ENCODE results near the gene EFEMP1. TPM values are rescaled to one million over a fixed set of nuclear protein-coding genes. Genes with fewer than 3 reads are reported as not detected.

Gene EFEMP1
- total and polyA plus RNA-seq, 10 of the 15 experiments (the other 5 are each of a cell fraction or from before 2014, with no cell fraction given): 0.27 to 1.2 (median 0.35) TPM; not detected in 6

DNA sequence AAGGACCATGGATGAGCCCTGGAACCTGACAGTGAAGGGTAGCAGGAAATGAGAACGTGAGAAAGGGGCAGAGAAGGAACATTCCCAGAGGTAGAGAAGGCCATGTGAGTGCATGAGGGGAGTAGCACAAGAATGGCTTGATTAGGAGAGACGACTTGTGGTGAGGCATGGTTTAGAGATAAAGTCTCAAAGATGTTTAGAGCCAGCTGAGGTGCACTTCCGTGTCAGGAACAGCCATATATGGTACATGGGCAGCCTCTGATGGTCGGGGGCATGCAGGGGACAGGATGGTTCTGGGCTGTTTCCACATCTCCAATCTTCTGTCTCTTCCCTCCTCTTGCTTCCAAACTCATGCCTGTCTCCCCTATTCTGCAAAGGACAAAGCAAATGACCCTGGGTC is 28.8 kb upstream of the EFEMP1 start:
- Histone ChIP-seq H3K4me2 (ENCODE audit: control insufficient read depth, insufficient read depth) (no peak overlapping the region), H3K4me3 (no peak overlapping the region), H3K79me2 (ENCODE audit: control insufficient read depth, insufficient read depth, low read length) (no peaks in the 10 kb centered on the region), H3K27me3 (replicated peaks in 1 of 2; ENCODE audit: control insufficient read depth in 2 of 2, insufficient read depth in 2 of 2, low read length in 1 of 2) (no peaks in the 10 kb centered on the region), H3K27ac (ENCODE audit: control insufficient read depth, insufficient read depth) (no peak overlapping the region), H3K9ac (ENCODE audit: control insufficient read depth, insufficient read depth, low read length) (no peak overlapping the region), H3K9me3 (replicated peaks; ENCODE audit: control insufficient read depth, insufficient read depth, low read length) (no peaks in the 10 kb centered on the region), H2AFZ (ENCODE audit: control insufficient read depth, low read depth, low read length) (no peak overlapping the region), H3K36me3 (ENCODE audit: control insufficient read depth in 2 of 2, insufficient read depth in 2 of 2, low read length in 1 of 2) (no peaks in the 10 kb centered on the region), H3K4me1 (ENCODE audit: control insufficient read depth, insufficient read depth, low read length) (no peaks in the 10 kb centered on the region), H4K20me1 (ENCODE audit: control insufficient read depth, insufficient read depth) (no peaks in the 10 kb centered on the region)
- DNase-seq (ENCODE audit: low read depth, low spot score): no peak
- ChIA-PET CTCF (interaction anchor here (0.7 kb wide), 1 partner anchor 82 kb away, joined by 3 read pairs; no protein-coding TSS in a partner anchor), RAD21 (ENCODE audit: unreplicated experiment) (no interaction called here), SMC1A (ENCODE audit: uncharacterized antibody, unreplicated experiment) (no interaction called here), POLR2A (no interaction called here)
- 0% methylated on average over 4 of the region's 4 CpGs for WGBS (ENCODE audit: insufficient coverage, insufficient replicate concordance, low lambda C conversion rate, missing lambda C conversion rate)
- no peak for FAIRE-seq
- TF ChIP-seq PML (IDR thresholded peaks at IDR 0.05; ENCODE audit: low read length) (no peak), JUNB (IDR thresholded peaks at IDR 0.05) (no peak), IRF4 (IDR thresholded peaks at IDR 0.05; ENCODE audit: low read depth, low read length) (no peak), ZNF217 (IDR thresholded peaks at IDR 0.05) (no peak), RELA (IDR thresholded peaks at IDR 0.05; ENCODE audit: borderline replicate concordance, partially characterized antibody) (no peak), ZNF622 (IDR thresholded peaks at IDR 0.05) (no peak), YBX1 (IDR thresholded peaks at IDR 0.05) (no peak), RFX5 (IDR thresholded peaks at IDR 0.05; ENCODE audit: low read depth, low read length) (no peak), RUNX3 (IDR thresholded peaks at IDR 0.05; ENCODE audit: low read length) (no peak), SMAD5 (IDR thresholded peaks at IDR 0.05; ENCODE audit: low read depth) (no peak)
- TF ChIP-seq, protein P1, sequence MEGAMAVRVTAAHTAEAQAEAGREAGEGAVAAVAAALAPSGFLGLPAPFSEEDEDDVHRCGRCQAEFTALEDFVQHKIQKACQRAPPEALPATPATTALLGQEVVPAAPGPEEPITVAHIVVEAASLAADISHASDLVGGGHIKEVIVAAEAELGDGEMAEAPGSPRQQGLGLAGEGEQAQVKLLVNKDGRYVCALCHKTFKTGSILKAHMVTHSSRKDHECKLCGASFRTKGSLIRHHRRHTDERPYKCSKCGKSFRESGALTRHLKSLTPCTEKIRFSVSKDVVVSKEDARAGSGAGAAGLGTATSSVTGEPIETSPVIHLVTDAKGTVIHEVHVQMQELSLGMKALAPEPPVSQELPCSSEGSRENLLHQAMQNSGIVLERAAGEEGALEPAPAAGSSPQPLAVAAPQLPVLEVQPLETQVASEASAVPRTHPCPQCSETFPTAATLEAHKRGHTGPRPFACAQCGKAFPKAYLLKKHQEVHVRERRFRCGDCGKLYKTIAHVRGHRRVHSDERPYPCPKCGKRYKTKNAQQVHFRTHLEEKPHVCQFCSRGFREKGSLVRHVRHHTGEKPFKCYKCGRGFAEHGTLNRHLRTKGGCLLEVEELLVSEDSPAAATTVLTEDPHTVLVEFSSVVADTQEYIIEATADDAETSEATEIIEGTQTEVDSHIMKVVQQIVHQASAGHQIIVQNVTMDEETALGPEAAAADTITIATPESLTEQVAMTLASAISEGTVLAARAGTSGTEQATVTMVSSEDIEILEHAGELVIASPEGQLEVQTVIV (IDR thresholded peaks at IDR 0.05; ENCODE audit: borderline replicate concordance, partially characterized antibody): no peak
- in situ Hi-C loops (cut with MboI) (no loop called here), intact Hi-C loops (cut with micrococcal nuclease; ENCODE audit: unreplicated experiment) (no loop called here)
- no TSS peak for BruUV-seq (replicated peaks)
- no peak for ATAC-seq
